Activated gamma-delta T cell treated with anti-CD3 and anti-CD28 coated beads, Interleukin-2, amount 50 U/mL, for 16 hours (primary cell): Measurements from ENCODE around the gene CYFIP1.

Experiments used
- DNase-seq: peaks from one replicate; pipeline ENCODE4 v3.0.0-alpha.2; 2020; ENCODE audit warnings: low read depth

Gene CYFIP1

GRCh38 chr15:22918056-22918455, 62.1 kb downstream of the CYFIP1 start:
- no peak for DNase-seq

GRCh38 chr15:22917556-22917955, 62.6 kb downstream of the CYFIP1 start:
- DNase-seq = no peak

DNA sequence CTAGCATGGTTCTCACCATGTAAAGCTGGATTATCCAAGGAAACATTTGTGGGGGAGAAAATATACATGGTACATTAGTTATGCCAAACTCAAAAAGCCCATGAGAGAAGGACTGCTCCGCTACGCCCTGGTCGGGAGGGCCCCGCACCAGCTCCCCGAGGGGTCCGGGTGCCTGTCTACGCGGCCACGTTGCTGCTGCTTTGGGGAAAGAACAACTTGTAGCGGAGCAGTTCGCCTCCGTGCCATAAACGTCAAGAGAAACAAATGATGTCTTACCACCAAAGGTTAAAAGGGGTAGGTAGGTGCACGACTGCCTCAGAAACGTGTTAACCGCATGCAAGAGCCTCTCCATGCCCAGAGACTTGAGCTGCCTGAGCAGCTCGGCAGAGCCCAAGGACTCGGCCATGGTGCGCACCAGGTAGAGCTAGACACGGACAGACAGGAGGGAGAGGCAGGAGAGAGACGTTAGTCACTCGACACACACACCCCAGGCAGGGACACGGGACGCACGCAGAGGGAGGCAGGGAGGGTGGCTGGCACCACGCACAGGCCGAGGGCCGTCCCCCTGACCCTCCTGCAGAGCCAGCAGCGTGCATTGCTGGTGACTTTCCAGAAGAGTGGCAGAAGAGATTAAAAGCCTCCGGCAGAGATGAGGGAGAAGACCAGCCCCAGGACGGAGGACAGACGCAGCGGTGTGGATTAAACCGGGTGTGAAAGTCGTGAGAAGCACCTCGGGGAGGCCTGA, 63.4 kb downstream of the CYFIP1 start:
- DNase-seq = no peak

DNA sequence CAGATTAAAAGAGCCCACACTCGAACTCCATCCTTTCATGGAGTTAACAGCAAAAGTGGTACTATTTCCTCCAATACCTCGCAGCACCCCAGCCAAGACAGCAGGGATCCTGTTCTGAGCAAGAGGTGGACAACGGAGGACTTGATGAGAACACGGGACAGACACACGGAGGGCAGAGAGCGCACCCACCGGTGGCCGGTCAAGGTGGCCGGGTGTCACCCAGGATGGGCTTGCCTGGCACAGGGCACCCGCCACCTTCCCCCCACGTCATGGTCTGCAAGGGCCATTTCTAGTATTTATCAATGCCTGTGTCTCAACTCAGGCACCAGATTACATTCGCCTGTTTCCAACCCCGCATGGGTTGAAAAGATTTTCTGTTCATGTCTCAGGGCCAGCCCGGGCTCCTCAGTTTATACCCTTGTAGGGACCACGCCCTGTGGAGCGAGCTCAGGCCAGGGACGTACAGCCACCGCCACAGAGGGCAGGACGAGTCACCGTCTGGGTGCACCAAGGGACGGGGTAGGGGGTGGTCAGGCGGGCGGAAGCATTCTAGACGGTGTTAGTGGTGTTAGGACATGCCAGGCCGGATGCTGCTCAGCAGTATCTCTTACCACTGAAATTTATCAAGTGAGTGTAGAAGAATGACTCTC, 64.2 kb downstream of the CYFIP1 start:
- DNase-seq = no peak

DNA sequence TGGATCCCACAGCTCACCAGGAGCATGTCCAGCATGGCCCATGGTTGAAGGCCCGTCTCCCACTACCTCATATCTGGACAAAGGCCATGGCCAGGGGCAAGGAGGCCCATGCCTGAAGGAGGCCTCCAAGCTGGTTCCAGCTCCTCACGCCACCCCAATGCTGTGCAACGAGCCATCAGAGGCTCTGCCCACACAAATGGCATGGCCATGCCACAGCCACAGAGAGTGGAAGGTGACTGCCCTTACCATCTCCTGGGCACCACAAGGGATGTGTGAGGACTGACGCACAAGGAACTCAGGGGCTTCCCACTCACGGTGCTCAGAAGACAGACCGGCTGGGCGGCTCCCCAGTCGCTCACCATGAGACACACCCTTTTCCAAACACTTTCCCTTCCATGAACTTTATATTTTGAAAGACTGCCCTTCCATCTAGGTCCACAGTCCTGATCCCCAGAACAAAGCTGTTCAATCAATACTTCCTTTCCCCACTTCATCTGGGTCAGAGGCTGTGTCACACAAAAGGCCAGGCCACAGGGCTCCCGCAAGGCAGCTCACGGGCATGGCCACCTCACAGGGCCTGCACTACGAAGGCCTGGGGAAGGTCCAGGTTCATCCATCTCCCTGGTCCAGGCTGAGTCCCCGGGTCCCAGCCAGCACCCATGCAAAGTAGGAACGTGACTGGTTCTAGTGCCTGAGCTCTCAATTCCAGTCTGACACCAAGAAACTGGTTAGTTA, 66.4 kb downstream of the CYFIP1 start:
- DNase-seq = no peak

- DNase-seq = no peak
These were observed 67.9 kb downstream of the CYFIP1 start for GRCh38 chr15:22912256-22912655.

DNA sequence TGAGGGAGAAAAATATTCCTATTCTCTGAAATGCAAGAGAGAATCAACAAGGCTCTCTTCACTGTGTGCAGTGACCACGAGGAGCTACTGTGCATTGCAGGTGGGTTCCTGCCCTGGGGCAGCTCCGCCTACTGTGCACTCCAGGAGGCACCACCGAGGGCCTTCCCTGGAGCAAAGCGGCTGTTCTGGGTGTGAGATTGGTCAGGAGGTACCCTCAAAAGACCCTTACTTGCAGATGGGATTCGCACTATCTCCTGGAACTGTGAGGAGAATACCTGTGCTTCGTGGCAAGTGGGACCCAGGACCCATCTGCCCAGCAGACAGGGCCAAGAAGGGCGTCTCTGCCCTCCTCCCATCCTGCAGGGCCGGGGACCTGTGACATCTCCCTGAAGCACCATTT, 68.9 kb downstream of the CYFIP1 start:
- DNase-seq = no peak

GRCh38 chr15:22908830-22909229, 71.3 kb downstream of the CYFIP1 start:
- no peak for DNase-seq

DNA sequence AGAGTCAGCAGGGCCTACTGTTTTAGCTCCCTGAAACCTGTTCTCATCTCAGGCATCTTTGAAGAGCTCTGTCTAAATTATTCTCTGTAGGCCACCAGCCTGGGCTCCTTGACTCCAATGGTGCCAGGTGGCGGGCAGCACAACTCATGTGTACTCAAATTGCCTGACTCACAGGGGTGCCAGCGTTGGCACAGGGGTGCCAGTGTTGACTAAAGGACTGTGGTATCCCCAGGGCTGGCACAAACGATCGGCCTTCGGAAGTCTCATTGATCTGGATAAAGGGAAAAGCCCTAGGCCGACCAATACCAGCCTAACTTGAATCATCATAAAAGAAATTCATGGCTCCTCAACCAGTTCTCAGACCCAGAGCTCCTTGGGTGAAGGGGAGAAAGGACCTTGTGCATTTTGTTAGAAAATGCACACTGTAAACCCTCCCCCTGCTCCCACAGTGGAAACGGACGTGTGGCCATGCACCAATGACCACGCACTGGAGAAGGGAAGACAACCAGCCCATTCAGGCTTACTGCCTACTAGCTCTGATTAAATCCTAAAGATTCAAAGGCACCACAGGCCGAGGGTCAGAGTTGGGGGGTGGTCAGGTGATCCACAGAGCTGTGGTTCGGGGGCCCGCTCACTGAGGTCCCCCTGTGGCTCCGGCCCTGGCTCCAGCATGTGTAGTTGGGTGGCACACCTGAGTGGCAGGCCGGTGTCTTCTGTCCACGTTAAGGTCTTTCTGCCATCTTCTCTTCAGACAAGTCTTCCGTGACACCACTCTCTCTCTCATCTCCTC, 72.8 kb downstream of the CYFIP1 start:
- DNase-seq = no peak

GRCh38 chr15:22904736-22905135, 75.4 kb downstream of the CYFIP1 start:
- DNase-seq = no peak

GRCh38 chr15:22903961-22904534, 76.1 kb downstream of the CYFIP1 start:
- no peak for DNase-seq

- DNase-seq = no peak
These were observed 76.7 kb downstream of the CYFIP1 start for GRCh38 chr15:22903427-22903826.

DNA sequence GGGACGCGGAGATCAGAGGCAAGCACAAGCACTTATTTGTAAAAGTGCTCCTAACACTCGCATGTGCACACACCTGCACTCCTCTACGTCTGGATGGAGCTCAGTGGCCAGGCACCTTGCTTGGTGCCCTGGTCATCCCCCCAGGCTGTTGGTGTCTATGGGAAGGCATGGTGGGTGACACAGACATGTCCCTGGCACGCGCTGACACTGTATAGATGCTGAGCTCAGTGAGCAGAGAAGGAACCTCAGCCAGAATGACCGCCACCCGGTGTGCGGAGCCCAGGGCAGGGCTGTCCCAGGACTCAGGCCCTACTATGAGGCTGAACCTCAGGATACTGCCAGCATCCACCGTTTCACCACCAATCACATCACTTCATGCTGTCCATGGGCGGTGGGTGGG, 77.2 kb downstream of the CYFIP1 start:
- DNase-seq = no peak

DNA sequence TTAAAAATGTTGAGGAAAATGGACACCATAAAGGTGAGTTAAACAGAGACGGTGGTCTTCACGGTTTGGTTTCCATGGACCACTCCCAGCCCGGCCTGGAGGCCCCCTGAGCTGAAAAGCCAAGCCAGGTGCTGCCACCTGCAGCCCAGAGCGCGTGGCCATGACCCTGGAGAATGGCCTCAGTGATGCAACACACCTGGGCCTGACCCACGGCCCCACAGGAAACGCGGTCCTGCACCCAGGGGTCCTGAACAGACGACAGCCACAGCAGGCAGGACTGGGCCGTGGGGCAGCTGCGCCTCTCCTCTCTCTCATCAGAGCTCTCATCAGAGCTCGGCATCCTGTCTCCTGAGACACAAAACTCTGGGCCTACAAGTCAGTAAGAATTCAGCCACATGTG, 77.6 kb downstream of the CYFIP1 start:
- no peak for DNase-seq

DNA sequence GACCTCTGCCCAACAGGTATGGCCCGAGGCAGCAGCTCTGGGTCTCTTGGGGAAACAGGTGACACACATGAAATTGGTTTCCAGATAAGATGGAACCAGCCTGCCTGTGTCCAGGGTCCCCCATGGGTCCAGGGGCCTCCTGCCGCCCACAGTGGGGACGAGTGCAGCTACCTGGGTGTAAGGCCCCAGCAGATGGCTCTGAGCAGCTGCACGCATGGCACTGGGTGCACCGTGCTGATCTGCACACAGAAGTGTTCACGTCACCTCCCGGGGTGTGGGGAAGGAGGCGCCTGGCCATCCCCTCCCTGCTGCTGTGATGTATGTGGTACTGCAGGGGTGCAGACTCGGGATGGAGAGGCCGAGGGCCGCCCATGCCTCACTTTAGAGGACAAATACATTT, 78.1 kb downstream of the CYFIP1 start:
- DNase-seq = no peak

GRCh38 chr15:22895465-22896190, 84.5 kb downstream of the CYFIP1 start:
- no peak for DNase-seq

- no peak for DNase-seq
These were observed 86.3 kb downstream of the CYFIP1 start for GRCh38 chr15:22893881-22894280.

DNA sequence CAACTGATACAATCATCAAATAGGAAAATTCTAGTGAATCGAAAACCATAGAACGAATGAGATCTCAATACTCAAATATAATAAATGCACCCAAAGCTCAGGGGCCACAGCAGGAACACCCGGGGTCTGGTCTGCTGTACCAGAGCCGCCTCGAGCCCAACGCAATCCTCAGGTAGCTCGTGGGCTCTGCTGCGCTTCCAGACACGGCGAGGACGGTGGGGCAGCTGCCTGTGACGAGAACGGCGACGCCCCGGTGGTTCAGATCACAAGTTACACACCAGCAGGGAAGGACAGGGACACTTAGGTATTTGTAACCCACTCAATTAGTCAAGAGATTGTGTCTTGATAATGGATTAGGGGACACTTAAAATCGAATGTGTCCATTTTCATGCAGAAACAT, 87.1 kb downstream of the CYFIP1 start:
- no peak for DNase-seq

DNA sequence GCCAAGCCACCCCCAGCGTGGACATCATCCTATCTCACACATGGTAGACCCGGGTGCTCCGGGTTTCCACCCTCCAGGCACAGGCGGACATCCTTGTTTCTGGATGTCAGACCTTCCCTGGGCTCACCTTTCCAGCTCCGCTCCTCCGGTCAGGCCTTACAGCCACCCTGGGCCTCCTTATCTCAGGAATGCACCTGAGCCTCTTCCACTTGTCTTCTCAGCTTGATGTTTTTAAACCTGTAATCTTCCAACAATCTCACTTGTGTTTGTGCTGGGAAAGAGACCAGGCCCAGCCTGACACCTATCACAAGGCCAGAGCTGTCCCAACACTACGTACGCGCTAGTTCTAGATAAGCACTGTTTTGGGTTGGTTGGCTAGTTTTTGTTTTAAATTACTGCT, 87.8 kb downstream of the CYFIP1 start:
- no peak for DNase-seq

DNA sequence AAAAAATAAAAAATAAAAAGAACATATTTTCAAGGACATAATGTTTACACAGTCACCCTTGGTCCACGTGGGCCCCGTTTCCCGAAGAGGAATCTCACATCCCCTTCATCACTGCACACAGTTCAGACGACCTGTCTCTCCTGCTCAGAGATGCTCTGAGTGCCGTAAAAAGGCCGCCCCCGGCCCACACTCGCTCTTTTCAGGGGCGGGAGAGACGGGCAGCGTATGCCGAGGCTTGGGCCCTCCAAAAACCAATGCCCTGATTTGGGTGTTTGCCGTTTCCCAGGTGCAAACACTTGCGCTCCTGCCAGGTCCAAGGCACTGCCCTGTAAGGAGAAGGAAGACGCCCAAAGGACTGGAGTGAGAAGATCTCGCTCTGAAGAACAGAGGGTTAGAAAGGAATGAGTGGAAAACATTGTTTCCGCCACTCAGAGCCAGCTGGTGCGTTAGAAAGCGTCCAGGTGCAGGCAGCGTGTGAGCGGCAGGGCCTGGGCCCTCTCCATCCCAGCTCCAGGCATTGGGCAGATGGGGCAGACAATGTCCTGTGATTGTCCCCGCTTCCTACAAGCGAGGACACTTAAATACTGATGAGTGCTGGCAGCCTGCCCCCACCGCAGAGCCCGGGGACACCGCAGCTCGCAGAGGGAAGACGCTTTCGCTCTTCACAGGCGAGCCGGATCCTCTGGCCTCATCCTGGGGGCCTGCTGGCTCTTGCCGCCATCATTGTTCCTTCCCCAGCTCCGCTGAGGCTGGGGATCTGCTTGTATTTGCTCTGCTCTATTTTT, 88.5 kb downstream of the CYFIP1 start:
- no peak for DNase-seq

GRCh38 chr15:22890296-22890695, 89.9 kb downstream of the CYFIP1 start:
- DNase-seq = no peak
